Left forelimb (tissue), 1 donor: ENCODE results near the gene FTL.
A peak's percentile ranks its signal among the peaks of the same experiment; 100 is the strongest.
"Not testable (repeated sequence)": the region's sequence is repeated elsewhere in the genome, so short reads cannot be mapped to it uniquely, and the experiment has no call there.

ENCODE experiments used
- DNase-seq: peaks from one replicate; pipeline ENCODE4 v3.0.0-alpha.2; 2018; ENCODE audit warnings: low spot score

The FTL gene

DNA sequence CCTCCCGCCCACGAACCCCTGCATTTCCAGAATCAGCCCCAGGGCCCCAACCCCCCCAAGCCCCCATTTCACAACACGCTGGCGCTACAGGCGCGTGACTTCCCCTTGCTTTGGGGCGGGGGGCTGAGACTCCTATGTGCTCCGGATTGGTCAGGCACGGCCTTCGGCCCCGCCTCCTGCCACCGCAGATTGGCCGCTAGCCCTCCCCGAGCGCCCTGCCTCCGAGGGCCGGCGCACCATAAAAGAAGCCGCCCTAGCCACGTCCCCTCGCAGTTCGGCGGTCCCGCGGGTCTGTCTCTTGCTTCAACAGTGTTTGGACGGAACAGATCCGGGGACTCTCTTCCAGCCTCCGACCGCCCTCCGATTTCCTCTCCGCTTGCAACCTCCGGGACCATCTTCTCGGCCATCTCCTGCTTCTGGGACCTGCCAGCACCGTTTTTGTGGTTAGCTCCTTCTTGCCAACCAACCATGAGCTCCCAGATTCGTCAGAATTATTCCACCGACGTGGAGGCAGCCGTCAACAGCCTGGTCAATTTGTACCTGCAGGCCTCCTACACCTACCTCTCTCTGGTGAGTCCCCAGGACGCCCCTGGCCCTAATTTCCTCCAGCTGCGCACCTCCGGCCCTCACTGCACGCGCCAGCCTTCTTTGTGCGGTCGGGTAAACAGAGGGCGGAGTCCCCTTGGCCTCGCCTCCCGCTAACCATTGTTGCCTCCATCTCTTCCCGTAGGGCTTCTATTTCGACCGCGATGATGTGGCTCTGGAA, at the start of gene FTL:
FTL (plus strand) TSS at position 270 of the 766 bp plus-strand sequence; CDS start at position 469, 199 bp downstream.
- peak; percentile 97 for DNase-seq

DNA sequence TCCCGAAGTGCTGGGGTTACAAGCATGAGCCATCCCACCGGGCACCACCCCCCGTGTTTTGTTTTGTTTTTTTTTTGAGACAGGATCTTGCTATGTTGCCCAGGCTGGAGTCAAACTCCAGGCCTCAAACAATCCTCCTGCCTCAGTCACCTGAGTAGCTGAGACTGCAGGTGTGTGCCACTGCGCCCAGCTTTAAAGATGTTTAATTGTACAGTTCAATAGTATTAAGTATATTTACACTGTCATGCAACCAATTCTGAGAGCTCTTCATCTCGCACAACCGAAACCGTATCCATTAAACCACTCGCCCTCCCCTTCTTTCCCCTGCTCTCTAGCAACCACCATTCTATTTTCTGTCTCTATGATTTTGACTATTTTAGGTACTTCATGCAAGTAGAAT, 49.4 kb upstream of the FTL start:
- no peak for DNase-seq

DNA sequence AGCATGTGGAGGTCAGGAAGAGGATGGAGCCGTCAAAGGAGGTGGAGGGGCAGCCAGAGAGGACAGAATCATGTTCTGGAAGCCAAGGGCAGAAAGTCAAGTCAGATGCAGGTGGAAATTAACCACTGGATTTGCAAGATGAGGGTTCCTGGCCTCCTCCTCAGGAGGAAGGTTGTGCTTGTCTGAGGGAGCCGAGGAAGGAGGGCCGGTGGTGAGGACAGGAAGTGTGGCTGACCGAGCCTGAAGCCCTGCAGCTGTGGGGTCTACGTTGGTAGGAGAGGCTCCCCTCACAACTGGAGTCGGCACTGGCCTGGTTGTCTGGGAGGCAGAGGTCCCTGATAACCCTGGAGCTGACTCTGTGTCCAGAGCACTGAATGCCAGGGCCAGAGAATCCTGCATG, 47.0 kb upstream of the FTL start:
- no peak for DNase-seq

DNA sequence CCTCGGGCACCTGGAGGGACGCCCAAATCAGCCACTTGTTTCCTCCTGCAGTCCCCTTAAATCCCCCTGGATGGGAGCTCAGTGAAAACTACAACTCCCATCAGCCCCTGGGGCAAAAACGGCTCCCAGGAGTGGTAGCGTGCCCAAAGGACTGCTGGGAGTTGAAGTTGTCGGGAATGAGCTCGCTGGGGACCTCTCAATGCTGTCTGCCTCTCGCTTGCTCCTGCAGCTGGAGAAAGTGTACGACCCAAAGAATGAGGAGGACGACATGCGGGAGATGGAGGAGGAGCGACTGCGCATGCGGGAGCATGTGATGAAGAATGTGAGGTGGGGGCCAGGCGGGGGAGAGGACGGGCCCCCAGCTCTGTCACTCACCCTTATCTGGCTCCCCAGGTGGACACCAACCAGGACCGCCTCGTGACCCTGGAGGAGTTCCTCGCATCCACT, 46.3 kb upstream of the FTL start:
- no peak for DNase-seq

DNA sequence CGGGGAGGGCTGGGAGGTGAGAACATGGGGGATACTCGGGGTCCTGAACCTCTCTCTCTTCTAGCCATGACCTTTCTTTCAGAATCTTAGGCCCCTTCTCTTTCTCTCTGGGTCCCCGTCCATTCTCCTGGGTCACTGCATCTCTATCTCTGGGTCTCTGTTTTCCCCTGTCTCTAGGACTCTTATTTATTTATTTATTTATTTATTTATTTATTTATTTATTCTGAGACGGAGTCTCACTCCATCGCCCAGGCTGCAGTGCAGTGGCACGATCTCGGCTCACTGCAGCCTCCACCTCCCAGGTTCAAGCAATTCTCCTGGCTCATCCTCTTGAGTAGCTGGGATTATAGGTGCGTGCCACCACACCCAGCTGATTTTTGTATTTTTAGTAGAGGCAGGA, 45.8 kb upstream of the FTL start:
- not testable (repeated sequence) for DNase-seq

DNA sequence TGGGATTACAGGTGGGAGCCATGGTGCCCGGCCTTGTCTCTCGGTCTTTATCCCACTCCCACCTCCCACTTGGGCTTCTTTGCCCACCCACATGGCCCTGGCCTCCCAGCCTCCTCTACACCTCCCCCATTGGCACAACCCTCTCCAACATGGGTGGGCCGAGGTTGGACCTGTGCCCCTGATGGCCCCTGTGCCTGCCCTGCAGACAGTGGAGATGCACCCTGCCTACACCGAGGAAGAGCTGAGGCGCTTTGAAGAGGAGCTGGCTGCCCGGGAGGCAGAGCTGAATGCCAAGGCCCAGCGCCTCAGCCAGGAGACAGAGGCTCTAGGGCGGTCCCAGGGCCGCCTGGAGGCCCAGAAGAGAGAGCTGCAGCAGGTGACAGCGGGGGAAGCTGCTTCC, 44.2 kb upstream of the FTL start:
- no peak for DNase-seq

DNA sequence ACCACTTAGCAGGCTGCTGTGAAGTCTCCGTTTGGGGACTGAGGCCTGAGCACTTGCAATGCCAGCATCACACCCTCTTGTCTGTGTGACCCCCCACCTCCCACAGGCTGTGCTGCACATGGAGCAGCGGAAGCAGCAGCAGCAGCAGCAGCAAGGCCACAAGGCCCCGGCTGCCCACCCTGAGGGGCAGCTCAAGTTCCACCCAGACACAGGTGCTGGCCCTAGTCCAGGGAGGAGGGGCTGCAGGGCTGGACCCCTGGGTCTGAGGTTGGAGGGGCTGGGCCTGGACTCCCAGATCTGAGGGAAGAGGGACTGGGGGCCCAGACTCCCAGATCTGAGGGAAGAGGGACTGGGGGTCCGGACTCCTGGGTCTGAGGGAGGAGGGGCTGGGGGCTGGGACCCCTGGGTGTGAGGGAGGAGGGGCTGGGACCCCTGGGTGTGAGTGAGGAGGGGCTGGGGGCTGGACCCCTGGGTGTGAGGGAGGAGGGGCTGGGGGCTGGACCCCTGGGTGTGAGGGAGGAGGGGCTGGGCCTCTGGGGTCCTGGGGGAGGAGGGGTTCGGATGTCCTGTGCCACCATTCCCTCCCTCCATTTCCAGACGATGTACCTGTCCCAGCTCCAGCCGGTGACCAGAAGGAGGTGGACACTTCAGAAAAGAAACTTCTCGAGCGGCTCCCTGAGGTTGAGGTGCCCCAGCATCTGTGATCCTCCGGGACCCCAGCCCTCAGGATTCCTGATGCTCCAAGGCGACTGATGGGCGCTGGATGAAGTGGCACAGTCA, 43.2 kb upstream of the FTL start:
- DNase-seq: no peak

DNA sequence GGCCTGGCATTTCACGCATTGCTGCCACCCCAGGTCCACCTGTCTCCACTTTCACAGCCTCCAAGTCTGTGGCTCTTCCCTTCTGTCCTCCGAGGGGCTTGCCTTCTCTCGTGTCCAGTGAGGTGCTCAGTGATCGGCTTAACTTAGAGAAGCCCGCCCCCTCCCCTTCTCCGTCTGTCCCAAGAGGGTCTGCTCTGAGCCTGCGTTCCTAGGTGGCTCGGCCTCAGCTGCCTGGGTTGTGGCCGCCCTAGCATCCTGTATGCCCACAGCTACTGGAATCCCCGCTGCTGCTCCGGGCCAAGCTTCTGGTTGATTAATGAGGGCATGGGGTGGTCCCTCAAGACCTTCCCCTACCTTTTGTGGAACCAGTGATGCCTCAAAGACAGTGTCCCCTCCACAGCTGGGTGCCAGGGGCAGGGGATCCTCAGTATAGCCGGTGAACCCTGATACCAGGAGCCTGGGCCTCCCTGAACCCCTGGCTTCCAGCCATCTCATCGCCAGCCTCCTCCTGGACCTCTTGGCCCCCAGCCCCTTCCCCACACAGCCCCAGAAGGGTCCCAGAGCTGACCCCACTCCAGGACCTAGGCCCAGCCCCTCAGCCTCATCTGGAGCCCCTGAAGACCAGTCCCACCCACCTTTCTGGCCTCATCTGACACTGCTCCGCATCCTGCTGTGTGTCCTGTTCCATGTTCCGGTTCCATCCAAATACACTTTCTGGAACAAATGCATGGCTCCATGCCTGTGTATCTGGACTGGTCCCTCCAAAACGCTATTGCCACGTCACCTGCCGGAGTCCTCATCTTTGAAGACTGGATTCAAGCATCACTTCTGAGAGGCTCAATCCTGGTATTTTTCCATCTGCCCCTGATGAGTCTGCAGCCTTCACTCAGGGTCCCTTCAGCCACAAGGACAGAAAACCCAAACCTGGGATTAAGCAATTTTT, 42.3 kb upstream of the FTL start:
- DNase-seq: no peak

DNA sequence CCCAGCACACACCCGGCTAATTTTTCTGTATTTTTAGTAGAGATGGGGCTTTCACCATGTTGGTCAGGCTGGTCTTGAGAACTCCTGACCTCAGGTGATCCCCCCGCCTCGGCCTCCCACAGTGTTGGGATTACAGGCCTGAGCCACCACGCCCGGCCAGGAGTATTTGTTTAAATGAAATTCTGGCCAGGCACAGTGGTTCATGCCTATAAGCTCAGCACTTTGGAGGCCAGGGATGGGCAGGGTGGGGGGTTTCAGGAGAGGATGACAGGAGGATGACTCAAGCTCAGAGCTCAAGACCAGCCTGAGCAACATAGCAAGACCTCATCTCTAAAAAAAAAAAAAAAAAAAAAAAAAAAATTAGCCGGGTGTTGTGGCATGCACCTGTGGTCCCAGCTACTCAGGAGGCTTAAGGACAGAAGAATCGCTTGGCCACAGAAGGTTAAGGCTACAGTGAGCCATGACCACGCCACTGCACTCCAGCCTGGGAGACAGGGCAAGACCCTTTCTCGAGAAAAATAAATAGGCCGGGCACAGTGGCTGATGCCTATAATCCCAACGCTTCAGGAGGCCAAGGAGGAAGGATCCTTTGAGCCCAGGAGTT, 39.8 kb upstream of the FTL start:
- DNase-seq: no peak

DNA sequence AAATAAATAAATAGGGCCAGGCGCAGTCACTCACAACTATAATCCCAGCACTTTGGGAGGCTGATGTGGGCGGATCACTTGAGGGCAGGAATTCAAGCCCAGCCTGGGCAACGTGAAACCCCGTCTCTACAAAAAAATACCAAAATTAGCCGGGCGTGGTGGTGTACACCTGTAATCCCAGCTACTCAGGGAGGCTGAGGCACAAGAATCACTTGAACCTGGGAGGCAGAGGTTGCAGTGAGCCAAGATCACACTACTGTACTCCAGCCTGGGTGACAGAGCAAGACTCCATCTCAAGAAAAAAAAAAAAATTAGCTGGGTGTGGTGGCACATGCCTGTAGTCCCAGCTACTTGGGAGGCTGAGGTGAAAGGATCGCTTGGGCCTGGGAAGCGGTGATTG, 39.2 kb upstream of the FTL start:
- DNase-seq: not testable (repeated sequence)

DNA sequence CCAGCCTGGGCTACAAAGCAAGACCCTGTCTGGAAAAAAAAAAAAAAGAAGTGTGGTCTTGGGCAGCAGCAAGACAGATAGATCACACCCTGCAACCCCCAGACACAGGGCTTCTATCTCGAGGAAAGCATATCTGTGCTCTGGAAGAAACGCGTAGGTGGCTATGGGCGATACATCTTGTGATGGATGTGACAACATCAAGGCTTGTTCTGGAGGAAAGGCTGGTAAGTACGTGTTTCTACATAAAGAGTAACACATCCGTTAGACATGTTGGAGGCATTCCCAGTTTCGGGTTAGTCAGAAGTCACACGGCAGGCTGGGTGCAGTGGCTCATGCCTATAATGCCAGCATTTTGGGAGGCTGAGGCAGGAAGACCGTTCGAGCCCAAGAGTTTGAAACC, 38.2 kb upstream of the FTL start:
- no peak for DNase-seq

DNA sequence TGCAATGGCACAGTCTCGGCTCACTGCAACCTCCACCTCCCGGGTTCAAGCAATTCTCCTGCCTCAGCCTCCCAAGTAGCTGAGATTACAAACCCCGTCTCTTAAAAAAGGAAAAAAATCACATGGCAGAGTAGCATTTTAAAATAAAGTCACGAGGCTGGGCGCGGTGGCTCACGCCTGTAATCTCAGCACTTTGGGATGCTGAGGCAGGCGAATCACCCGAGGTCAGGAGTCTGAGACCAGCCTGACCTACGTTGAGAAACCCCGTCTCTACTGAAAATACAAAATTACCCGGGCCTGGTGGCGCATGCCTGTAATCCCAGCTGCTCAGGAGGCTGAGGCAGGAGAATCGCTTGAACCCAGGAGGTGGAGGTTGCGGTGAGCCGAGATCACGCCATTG, 37.4 kb upstream of the FTL start:
- DNase-seq: not testable (repeated sequence)

DNA sequence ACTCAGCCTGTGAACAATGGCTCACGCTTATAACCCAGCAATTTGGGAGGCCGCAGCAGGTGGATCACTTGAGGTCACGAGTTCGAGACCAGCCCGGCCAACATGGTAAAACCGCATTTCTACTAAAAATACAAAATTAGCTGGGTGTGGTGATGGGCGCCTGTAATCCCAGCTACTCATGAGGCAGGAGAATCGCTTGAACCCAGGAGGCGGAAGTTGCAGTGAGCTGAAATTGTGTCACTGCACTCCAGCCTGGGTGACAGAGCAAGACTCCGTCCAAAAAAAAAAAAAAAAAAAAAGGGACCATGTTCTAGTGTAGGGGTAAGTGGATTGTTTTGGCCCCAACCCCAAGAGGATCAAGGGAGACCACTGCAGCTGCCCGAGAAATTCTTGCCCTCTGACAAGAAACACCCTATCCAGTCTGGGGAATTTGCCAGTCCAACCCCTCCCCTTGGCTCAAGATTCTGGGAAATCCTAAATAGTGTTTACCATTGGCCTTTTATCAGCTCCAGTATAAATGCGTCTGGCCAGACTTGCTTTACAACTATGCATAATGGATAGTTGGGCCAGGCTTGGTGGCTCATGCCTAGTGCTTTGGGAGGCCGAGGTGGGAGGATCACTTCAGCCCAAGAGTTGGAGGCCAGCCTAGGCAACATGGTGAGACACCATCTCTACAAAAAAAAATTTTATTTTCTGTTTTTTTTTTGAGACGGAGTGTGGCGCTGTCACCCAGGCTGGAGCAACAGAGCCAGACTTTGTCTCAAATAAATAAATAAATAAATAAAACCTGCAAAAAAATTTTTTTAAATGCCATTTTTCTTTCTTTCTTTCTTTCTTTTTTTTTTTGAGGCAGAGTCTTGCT, 36.7 kb upstream of the FTL start:
- DNase-seq: no peak

DNA sequence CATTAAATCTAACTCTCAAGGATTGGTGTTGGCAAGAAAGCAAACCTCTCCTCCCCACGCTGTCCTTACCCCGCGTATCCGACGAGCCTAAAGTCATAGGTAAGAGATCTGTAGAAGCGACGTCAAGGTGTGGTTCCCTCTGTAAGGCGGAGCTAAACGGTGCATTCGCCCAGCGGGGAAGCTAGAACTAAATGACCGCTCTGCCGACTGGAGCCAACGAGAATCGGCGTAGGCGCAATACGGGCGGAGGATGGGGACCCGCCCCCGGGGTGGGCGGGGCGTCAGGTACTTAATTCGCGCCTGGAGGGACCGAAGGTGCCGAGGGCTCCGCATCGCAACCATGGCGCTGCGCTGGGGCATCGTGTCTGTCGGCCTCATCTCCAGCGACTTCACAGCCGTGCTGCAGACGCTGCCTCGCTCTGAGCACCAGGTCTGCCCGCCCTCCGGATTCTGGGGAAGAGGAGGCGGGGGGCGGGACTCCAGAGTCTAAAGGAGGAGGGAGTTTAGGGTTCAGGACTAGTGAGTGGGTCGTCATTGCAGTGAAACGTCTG, 31.7 kb upstream of the FTL start, which contains the start of gene DHDH:
DHDH (plus strand) TSS at position 318 of the 551 bp plus-strand sequence; CDS start at position 341, 23 bp downstream.
- peak; percentile 78 for DNase-seq

DNA sequence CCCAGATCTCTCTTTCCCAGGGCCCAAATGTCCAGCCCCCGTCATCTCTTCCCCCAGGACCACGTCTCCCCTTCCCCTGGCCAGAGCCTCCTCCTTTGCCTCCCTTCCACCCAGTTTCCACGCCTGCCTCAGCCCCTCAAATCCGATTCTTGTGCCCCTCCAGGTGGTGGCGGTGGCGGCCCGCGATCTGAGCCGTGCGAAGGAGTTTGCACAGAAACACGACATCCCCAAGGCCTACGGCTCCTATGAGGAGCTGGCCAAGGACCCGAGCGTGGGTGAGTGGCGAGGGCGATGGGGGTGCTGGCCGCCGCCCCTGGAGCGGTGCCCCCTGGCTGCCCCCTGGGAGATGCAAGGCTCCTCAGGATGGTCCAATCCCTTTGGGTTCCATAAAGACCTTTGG, 30.3 kb upstream of the FTL start:
- no peak for DNase-seq

DNA sequence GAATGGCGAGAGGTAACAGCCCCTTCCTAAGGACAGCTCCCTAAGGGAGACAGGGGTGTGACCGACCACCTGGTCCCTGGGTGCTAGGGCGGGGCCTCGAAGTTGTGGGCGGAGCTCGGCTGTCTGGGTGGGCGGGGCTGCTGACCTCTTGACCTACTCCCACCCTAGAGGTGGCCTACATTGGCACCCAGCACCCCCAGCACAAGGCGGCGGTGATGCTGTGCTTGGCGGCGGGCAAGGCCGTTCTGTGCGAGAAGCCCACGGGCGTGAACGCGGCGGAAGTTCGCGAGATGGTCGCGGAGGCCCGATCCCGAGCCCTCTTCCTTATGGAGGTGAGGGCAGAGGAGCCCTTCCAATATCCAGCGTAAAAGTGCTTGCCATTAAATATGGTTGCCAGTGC, 29.2 kb upstream of the FTL start:
- DNase-seq: no peak

DNA sequence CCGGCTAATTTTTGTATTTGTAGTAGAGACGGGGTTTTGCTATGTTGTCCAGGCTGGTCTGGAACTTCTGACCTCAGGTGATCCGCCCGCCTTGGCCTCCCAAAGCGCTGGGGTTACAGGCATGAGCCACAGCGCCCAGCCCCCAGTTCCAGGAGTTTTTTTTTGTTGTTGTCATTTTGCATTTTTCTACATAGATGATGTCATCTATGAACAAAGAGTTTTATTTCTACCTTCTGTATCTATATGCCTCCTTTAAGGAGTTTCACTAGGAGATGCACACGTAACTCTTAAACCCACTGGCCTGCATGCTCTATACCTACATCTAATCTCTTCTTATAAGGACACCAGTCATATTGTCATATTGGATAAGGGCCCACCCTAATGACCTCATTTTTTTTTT, 26.9 kb upstream of the FTL start:
- DNase-seq: no peak

DNA sequence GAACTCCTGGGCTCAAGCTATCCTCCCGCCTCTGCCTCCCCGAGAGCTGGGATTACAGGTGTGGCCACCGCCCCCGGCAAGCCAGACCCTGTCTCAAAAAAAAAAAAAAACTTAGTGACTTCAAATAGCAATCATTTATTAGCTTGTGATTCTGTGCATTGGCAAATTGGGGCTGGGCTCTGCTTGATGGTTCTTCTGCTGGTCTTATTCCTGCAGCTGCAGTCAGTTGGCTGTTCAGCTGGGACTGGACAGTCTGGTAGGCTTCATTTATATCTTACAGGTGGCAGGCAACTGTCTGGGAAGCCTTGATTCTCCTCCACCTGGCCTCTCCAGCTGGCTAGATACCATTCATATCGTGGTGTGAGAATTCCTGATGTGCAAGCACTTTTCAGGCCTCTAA, 24.2 kb upstream of the FTL start:
- DNase-seq: no peak

DNA sequence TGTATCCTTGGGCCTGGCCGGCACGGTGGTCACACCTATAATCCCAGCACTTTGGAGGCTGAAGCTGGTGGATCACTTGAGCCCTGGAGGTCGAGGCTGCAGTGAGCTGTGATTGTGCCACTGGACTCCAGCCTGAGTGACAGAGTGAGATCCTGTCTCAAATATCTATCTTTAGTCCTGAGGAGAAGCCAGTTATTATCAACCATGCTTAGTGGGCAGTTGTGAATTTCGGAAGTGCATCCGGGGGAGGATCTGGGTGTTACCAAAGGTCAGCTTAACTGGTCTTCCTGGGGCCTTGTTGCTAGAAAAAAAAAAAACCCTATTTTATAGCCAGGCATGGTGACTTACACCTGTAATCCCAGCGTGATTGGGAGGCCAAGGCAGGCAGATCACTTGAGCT, 22.0 kb upstream of the FTL start:
- no peak for DNase-seq

DNA sequence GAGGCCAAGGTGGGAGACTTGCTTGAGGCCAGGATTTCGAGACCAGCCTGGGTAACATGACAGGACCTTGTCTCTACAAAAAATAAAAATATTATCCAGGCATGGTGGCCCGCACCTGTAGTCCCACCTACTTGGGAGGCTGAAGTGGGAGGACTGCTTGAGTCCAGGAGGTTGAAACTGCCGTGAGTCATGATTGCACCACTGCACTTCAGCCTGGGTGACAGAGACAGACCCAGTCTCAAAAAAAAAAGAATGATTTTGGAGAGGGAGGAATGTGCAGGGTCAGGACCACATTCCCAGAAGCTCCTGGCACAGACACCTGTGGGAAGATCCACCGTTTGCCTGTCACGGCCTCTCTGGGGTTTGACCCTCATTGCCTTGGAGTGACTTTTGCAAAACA, 19.7 kb upstream of the FTL start:
- DNase-seq: no peak

DNA sequence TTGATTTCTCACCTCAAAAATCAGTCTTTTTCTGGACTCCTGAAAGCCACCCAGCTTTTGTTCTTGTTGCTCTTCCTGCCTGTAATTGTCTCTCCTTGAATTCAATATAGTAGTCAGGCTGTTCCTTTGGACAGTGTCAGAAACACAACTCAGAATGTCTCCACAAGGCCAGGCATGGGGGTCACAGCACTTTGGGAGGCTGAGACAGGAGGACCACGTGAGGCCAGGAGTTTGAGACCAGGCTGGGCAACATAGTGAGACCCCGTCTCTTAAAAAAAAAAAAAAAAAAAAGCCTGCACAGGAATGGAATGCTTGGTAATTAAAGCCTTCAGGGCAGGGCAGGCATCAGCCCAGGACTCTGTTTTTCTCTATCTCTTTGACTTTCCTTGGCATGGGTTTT, 19.3 kb upstream of the FTL start:
- DNase-seq: no peak
